H1 (cell line): ENCODE results near the gene ZRANB3. TPM values are rescaled to one million over a fixed set of nuclear protein-coding genes. Genes with fewer than 3 reads are reported as not detected.
A peak's percentile ranks its signal among the peaks of the same experiment; 100 is the strongest.
"Not testable (repeated sequence)": the region's sequence is repeated elsewhere in the genome, so short reads cannot be mapped to it uniquely, and the experiment has no call there.

Experiments used
- CTCF ChIA-PET: fragments of 300-600 bp; sonication (Branson Sonifier 250); formaldehyde crosslinking; loops from one replicate; lab custom pipeline; 2021; ENCODE audit not compliant: partially characterized antibody; lab: Charles Lee
- POLR2A ChIA-PET: fragments of 300-600 bp; sonication (Branson Sonifier 250); formaldehyde crosslinking; loops from one replicate; lab custom pipeline; 2021; ENCODE audit warnings: inconsistent platforms; ENCODE audit not compliant: partially characterized antibody; lab: Charles Lee
- DNase-seq, 2 experiments: peaks; one replicate each; pipeline versions ENCODE4 v3.0.0 to v3.0.0-alpha.2; 2010 to 2022; ENCODE audit warnings: low spot score in 2 of 2, low read depth in 1 of 2, mixed read lengths in 1 of 2
- FAIRE-seq: peaks from 2 replicates; lab custom pipeline; 2011; peaks lifted over from hg19 to GRCh38; lab: Jason Lieb, UNC
- H2AFZ ChIP-seq: 2 replicates; pipeline ENCODE4 v1.8.1; 2012; ENCODE audit warnings: low read length, inconsistent platforms
- H2AK5ac ChIP-seq: 2 replicates; pipeline ENCODE4 v1.6.1; 2013; ENCODE audit warnings: low read depth, low read length
- H2BK120ac ChIP-seq: replicated peaks from 2 replicates; pipeline ENCODE3; 2013; ENCODE audit warnings: low read depth, low read length, inconsistent platforms
- H2BK12ac ChIP-seq: 2 replicates; pipeline ENCODE4 v1.6.1; 2013; ENCODE audit warnings: low read depth, low read length
- H2BK15ac ChIP-seq: 2 replicates; pipeline ENCODE4 v1.6.1; 2013; ENCODE audit warnings: low read length
- H2BK20ac ChIP-seq: 2 replicates; pipeline ENCODE4 v1.6.1; 2013; ENCODE audit warnings: low read length
- H2BK5ac ChIP-seq: 2 replicates; pipeline ENCODE4 v1.6.1; 2013; ENCODE audit warnings: low read depth, low read length
- H3K14ac ChIP-seq: 2 replicates; pipeline ENCODE4 v1.6.1; 2013; ENCODE audit warnings: inconsistent platforms; ENCODE audit not compliant: insufficient read length
- H3K18ac ChIP-seq: 2 replicates; pipeline ENCODE4 v1.6.1; 2013; ENCODE audit warnings: low read length; ENCODE audit errors: extremely low read depth
- H3K23ac ChIP-seq: 2 replicates; pipeline ENCODE4 v1.6.1; 2013; ENCODE audit warnings: inconsistent platforms; ENCODE audit not compliant: insufficient read length
- H3K23me2 ChIP-seq: 2 replicates; pipeline ENCODE4 v1.6.1; 2013; ENCODE audit warnings: low read depth, low read length
- H3K27ac ChIP-seq: 2 replicates; pipeline ENCODE4 v1.6.1; 2011; ENCODE audit warnings: low read depth, low read length, inconsistent platforms
- H3K27me3 ChIP-seq, 4 experiments: replicated peaks in 1 of 4; 1 replicate in 1 of 4; 2 replicates in 3 of 4; pipeline versions ENCODE4 v1.6.1 to v1.8.1; 2011 to 2013; ENCODE audit warnings: low read length in 3 of 4, mild to moderate bottlenecking in 3 of 4, inconsistent platforms in 2 of 4, mixed read lengths in 2 of 4, moderate library complexity in 1 of 4; ENCODE audit not compliant: control insufficient read depth in 3 of 4, insufficient read depth in 3 of 4; ENCODE audit errors: extremely low read depth in 1 of 4
- H3K36me3 ChIP-seq, 4 experiments: 2 replicates each; pipeline versions ENCODE4 v1.6.1 to v1.8.1; 2011 to 2013; ENCODE audit warnings: mild to moderate bottlenecking in 4 of 4, low read length in 3 of 4, moderate library complexity in 2 of 4, control low read depth in 1 of 4, inconsistent platforms in 1 of 4; ENCODE audit not compliant: insufficient read depth in 4 of 4, control insufficient read depth in 2 of 4
- H3K4ac ChIP-seq: replicated peaks from 2 replicates; pipeline ENCODE3; 2013; ENCODE audit warnings: low read length, low read depth, mixed read lengths, inconsistent platforms; ENCODE audit not compliant: insufficient read length
- H3K4me1 ChIP-seq, 4 experiments: replicated peaks in 1 of 4; 1 replicate in 1 of 4; 2 replicates in 3 of 4; pipeline versions ENCODE4 v1.6.1 to v1.8.1; 2011 to 2013; ENCODE audit warnings: low read length in 3 of 4, inconsistent platforms in 2 of 4, mixed read lengths in 1 of 4; ENCODE audit not compliant: insufficient read depth in 4 of 4, control insufficient read depth in 3 of 4
- H3K4me2 ChIP-seq, 2 experiments: 2 replicates each; pipeline versions ENCODE4 v1.6.1 to v1.8.1; 2011 to 2013; ENCODE audit warnings: low read depth in 2 of 2, low read length in 2 of 2, control low read depth in 1 of 2, inconsistent platforms in 1 of 2, mild to moderate bottlenecking in 1 of 2; ENCODE audit not compliant: insufficient read depth in 1 of 2
- H3K4me3 ChIP-seq, 4 experiments: fragments of 200-600, 300-600 bp in 1 of 4; sonication (generic), shearing (Covaris generic), sonication (Bioruptor Twin) in 1 of 4; 2 replicates each; pipeline versions ENCODE4 v1.5.1 to v1.8.1; 2011 to 2016; ENCODE audit warnings: low read length in 4 of 4, low read depth in 3 of 4, control low read depth in 2 of 4, inconsistent platforms in 2 of 4, mild to moderate bottlenecking in 2 of 4, mixed read lengths in 1 of 4, moderate library complexity in 1 of 4; ENCODE audit not compliant: insufficient read depth in 2 of 4; ENCODE audit errors: extremely low read depth in 1 of 4
- H3K56ac ChIP-seq: replicated peaks from 2 replicates; pipeline ENCODE3; 2013; ENCODE audit warnings: low read depth, mild to moderate bottlenecking, mixed read lengths, low read length, inconsistent platforms; ENCODE audit not compliant: insufficient read length
- H3K79me1 ChIP-seq: 2 replicates; pipeline ENCODE4 v1.6.1; 2013; ENCODE audit warnings: low read depth, low read length, control low read depth
- H3K79me2 ChIP-seq, 2 experiments: 2 replicates each; pipeline versions ENCODE4 v1.6.1 to v1.8.1; 2012 to 2013; ENCODE audit warnings: low read length in 2 of 2, mild to moderate bottlenecking in 2 of 2, inconsistent platforms in 1 of 2; ENCODE audit not compliant: insufficient read depth in 2 of 2, control insufficient read depth in 1 of 2
- H3K9ac ChIP-seq, 4 experiments: replicated peaks in 1 of 4; 1 replicate in 1 of 4; 2 replicates in 3 of 4; pipeline versions ENCODE4 v1.6.1 to v1.8.1; 2011 to 2013; ENCODE audit warnings: low read depth in 3 of 4, low read length in 3 of 4, control low read depth in 2 of 4, mild to moderate bottlenecking in 2 of 4, moderate library complexity in 2 of 4, inconsistent platforms in 1 of 4; ENCODE audit errors: extremely low read depth in 1 of 4
- H3K9me3 ChIP-seq, 2 experiments: 2 replicates each; pipeline versions ENCODE4 v1.6.1 to v1.8.1; 2012 to 2013; ENCODE audit warnings: mild to moderate bottlenecking in 2 of 2, moderate library complexity in 2 of 2, control low read depth in 1 of 2, inconsistent platforms in 1 of 2, low read depth in 1 of 2, low read length in 1 of 2, mixed read lengths in 1 of 2; ENCODE audit not compliant: insufficient read depth in 2 of 2
- H4K20me1 ChIP-seq, 2 experiments: replicated peaks in 1 of 2; 2 replicates each; pipeline versions ENCODE3 to v1.8.1; 2011 to 2013; ENCODE audit warnings: inconsistent platforms in 2 of 2, low read length in 2 of 2, mild to moderate bottlenecking in 1 of 2; ENCODE audit not compliant: insufficient read depth in 2 of 2, control insufficient read depth in 1 of 2
- H4K5ac ChIP-seq: 2 replicates; pipeline ENCODE4 v1.6.1; 2013; ENCODE audit warnings: low read length, low read depth, mixed read lengths, inconsistent platforms; ENCODE audit not compliant: insufficient read length
- H4K8ac ChIP-seq: 2 replicates; pipeline ENCODE4 v1.8.0; 2013; ENCODE audit warnings: mild to moderate bottlenecking, moderate library complexity, low read length, inconsistent platforms; ENCODE audit not compliant: insufficient read depth; ENCODE audit errors: extremely low read depth
- H4K91ac ChIP-seq: replicated peaks from 2 replicates; pipeline ENCODE3; 2013; ENCODE audit warnings: low read length, mixed read lengths, inconsistent platforms; ENCODE audit not compliant: insufficient read length
- ZNF274 ChIP-seq: IDR thresholded peaks from 2 replicates; pipeline ENCODE4 v1.7.0; 2012; ENCODE audit warnings: low read length, borderline replicate concordance; ENCODE audit errors: extremely low read depth
- WGBS, 2 experiments: shearing (Covaris generic) in 1 of 2; methylation state at CpG; one replicate each; pipeline versions ENCODE4 v1.1.6 to v1.1.7; 2013 to 2015; ENCODE audit warnings: low lambda C conversion rate in 2 of 2, mixed read lengths in 2 of 2, inconsistent platforms in 1 of 2, low coverage in 1 of 2, missing lambda C conversion rate in 1 of 2; ENCODE audit not compliant: insufficient replicate concordance in 2 of 2, insufficient coverage in 1 of 2, insufficient read length in 1 of 2; ENCODE audit errors: extremely low coverage in 1 of 2, missing lambda C conversion rate in 1 of 2; 5-methylcytosine and 5-hydroxymethylcytosine counted together
- polyA plus RNA-seq, 7 experiments: library from polyadenylated mRNA; depleted of rRNA in 3 of 7; stranded (reverse) in 5 of 7; unstranded in 2 of 7; fragments of >200 nt in 5 of 7; fragments of 200-250 nt in 2 of 7; gene quantifications; 1 replicate in 5 of 7; 2 replicates in 1 of 7; 4 replicates in 1 of 7; pipeline versions ENCODE4 v1.2.1 to v1.2.3, GENCODE V29; 2011 to 2013; ENCODE audit warnings: missing spikeins in 2 of 7, mixed read lengths in 2 of 7
- total RNA-seq: library from RNA; stranded (reverse); fragmentation: NEBNext Ultra II Directional; extraction: Animal tissue kit (Norgen Biotek cat#: 25700); gene quantifications from 2 replicates; pipeline ENCODE4 v1.2.1, GENCODE V29; 2021

The ZRANB3 gene
- total and polyA plus RNA-seq, 2 of the 8 experiments (the other 6 are each of a cell fraction or from before 2014, with no cell fraction given): 4.5 to 19.3 TPM

GRCh38 chr2:135348096-135348704 is 182.8 kb downstream of the ZRANB3 start:
- H2BK12ac ChIP-seq, H2BK15ac ChIP-seq, H2BK120ac ChIP-seq, H3K4me1 ChIP-seq, H4K8ac ChIP-seq, H3K79me1 ChIP-seq, H3K56ac ChIP-seq, H3K9ac ChIP-seq, H3K14ac ChIP-seq, H2AFZ ChIP-seq, H3K4me2 ChIP-seq, DNase-seq, CTCF ChIA-PET, H3K23me2 ChIP-seq, H4K20me1 ChIP-seq, H3K36me3 ChIP-seq, H4K5ac ChIP-seq, FAIRE-seq, H3K9me3 ChIP-seq, H2BK5ac ChIP-seq, H4K91ac ChIP-seq, H3K4ac ChIP-seq, H3K4me3 ChIP-seq, H3K27me3 ChIP-seq, H3K79me2 ChIP-seq, H3K23ac ChIP-seq, H3K18ac ChIP-seq, H2AK5ac ChIP-seq, H3K27ac ChIP-seq, H2BK20ac ChIP-seq: not testable (repeated sequence)
- peak; percentile 51; the same call in 1 of the 2 replicates for TF ChIP-seq ZNF274
- POLR2A ChIA-PET: interaction anchor here (0.8 kb wide), 1 partner anchor 70 kb away, joined by 3 read pairs; no protein-coding TSS in a partner anchor
- 95% methylated on average over 2 of the region's 5 CpGs; no CpG with 5 or more reads in 1 of the 2 experiments for WGBS, 2 experiments
